Measurements from ENCODE around the gene CSMD2.

DNA sequence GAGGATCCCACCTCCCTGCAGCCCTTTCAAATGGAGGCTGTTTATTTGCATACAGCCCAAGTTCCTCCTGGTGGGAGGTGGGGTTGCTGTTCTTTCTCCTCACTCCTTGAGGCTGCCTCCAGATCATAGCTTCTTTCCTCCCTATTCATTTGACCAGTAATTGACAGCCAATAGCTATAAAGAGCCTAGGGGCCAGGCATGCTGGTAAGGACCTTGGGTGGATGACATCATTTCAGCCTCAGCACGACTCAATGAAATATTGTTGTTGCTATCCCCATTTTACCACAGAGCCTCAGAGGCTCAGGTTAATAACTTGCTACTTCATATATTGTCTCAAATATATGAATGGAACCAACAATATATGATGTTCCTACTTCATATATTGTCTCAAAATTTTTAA is 661.5 kb downstream of the CSMD2 start:
- TF ChIP-seq, protein P1, sequence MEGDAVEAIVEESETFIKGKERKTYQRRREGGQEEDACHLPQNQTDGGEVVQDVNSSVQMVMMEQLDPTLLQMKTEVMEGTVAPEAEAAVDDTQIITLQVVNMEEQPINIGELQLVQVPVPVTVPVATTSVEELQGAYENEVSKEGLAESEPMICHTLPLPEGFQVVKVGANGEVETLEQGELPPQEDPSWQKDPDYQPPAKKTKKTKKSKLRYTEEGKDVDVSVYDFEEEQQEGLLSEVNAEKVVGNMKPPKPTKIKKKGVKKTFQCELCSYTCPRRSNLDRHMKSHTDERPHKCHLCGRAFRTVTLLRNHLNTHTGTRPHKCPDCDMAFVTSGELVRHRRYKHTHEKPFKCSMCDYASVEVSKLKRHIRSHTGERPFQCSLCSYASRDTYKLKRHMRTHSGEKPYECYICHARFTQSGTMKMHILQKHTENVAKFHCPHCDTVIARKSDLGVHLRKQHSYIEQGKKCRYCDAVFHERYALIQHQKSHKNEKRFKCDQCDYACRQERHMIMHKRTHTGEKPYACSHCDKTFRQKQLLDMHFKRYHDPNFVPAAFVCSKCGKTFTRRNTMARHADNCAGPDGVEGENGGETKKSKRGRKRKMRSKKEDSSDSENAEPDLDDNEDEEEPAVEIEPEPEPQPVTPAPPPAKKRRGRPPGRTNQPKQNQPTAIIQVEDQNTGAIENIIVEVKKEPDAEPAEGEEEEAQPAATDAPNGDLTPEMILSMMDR (IDR thresholded peaks at IDR 0.05): no peak
- TF ChIP-seq POLR2A (IDR thresholded peaks at IDR 0.05) (no peak), POLR2AphosphoS5 (IDR thresholded peaks at IDR 0.05) (no peak), EP300 (IDR thresholded peaks at IDR 0.05) (no peak)

Measured in upper lobe of left lung (tissue), 4 donors.